K562 (cell line): ENCODE data around the gene ATXN1. TPM values are rescaled to one million over a fixed set of nuclear protein-coding genes. Genes with fewer than 3 reads are reported as not detected.

Experiments used
- ATAC-seq: fragments of 200-7000 bp; cut with Tn5 transposase; 3 replicates; pipeline ENCODE4 v1.9.1; 2020; ENCODE audit warnings: moderate library complexity
- BruUV-seq: library from RNA; stranded (reverse); fragments of 400-500 nt; replicated peaks from 2 replicates; lab custom pipeline; 2021; lab: Mats Ljungman, UMichigan
- CTCF ChIA-PET: fragments of 300-600 bp; formaldehyde crosslinking; extraction: SDS; loops from one replicate; lab custom pipeline; 2021; ENCODE audit warnings: low intra/inter-chr PET ratio; lab: Yijun Ruan, JAX
- POLR2A ChIA-PET: fragments of 300-600, 350-650 bp; sonication (Branson Sonifier 250); formaldehyde crosslinking; extraction: SDS; loops from one replicate; lab custom pipeline; 2021; ENCODE audit warnings: antibody characterized with exemption, inconsistent platforms; lab: Yijun Ruan, JAX
- DNase-seq, 4 experiments: peaks; one replicate each; pipeline versions ENCODE4 v3.0.0 to v3.0.0-alpha.2; 2011 to 2018; ENCODE audit warnings: low spot score in 3 of 4, mixed read lengths in 3 of 4; ENCODE audit errors: extremely low read depth in 1 of 4
- FAIRE-seq: peaks from 2 replicates; lab custom pipeline; 2011; peaks lifted over from hg19 to GRCh38; lab: Jason Lieb, UNC
- H2AFZ ChIP-seq: 2 replicates; pipeline ENCODE4 v1.6.0; 2011; ENCODE audit warnings: low read depth, low read length, control low read depth, inconsistent platforms
- H3K27ac ChIP-seq: fragments of 200-600 bp; 3 replicates; pipeline ENCODE4 v1.8.0; 2011; ENCODE audit warnings: low read depth, mild to moderate bottlenecking, control low read depth, inconsistent platforms, low read length, moderate library complexity, mixed read lengths; ENCODE audit errors: extremely low read depth
- H3K27me3 ChIP-seq, 2 experiments: fragments of 300-600 bp in 1 of 2; 2 replicates in 1 of 2; 3 replicates in 1 of 2; pipeline versions ENCODE4 v1.6.0 to v1.8.0; 2011; ENCODE audit warnings: inconsistent platforms in 2 of 2, low read length in 2 of 2, mild to moderate bottlenecking in 1 of 2, mixed read lengths in 1 of 2, moderate library complexity in 1 of 2; ENCODE audit not compliant: control insufficient read depth in 2 of 2, insufficient read depth in 2 of 2
- H3K36me3 ChIP-seq: fragments of 300-600 bp; 3 replicates; pipeline ENCODE4 v1.8.0; 2011; ENCODE audit warnings: mild to moderate bottlenecking, low read length, inconsistent platforms; ENCODE audit not compliant: control insufficient read depth, insufficient read depth
- H3K4me1 ChIP-seq, 2 experiments: fragments of 200-600 bp in 1 of 2; replicated peaks in 1 of 2; 2 replicates in 1 of 2; 3 replicates in 1 of 2; pipeline versions ENCODE4 v1.5.1 to v1.8.0; 2011; ENCODE audit warnings: inconsistent platforms in 2 of 2, low read length in 2 of 2, mild to moderate bottlenecking in 1 of 2, mixed read lengths in 1 of 2, moderate library complexity in 1 of 2; ENCODE audit not compliant: control insufficient read depth in 2 of 2, insufficient read depth in 2 of 2
- H3K4me2 ChIP-seq: 2 replicates; pipeline ENCODE4 v1.6.1; 2011; ENCODE audit warnings: low read length, control low read depth, inconsistent platforms, mixed read lengths; ENCODE audit not compliant: insufficient read depth
- H3K4me3 ChIP-seq: fragments of 200-600 bp; sonication (generic), shearing (Covaris generic); 2 replicates; pipeline ENCODE4 v1.5.1; 2016; ENCODE audit warnings: control low read depth, inconsistent platforms
- H3K79me2 ChIP-seq: fragments of 200-600 bp; 3 replicates; pipeline ENCODE4 v1.8.0; 2011; ENCODE audit warnings: low read length, inconsistent platforms; ENCODE audit not compliant: control insufficient read depth, insufficient read depth
- H3K9ac ChIP-seq, 2 experiments: 2 replicates each; pipeline versions ENCODE4 v1.6.0 to v1.6.1; 2011; ENCODE audit warnings: low read depth in 2 of 2, low read length in 2 of 2, control low read depth in 1 of 2, inconsistent platforms in 1 of 2, mild to moderate bottlenecking in 1 of 2, mixed read lengths in 1 of 2; ENCODE audit not compliant: insufficient read depth in 1 of 2
- H3K9me1 ChIP-seq: one replicate; pipeline ENCODE4 v1.6.0; 2011; ENCODE audit warnings: inconsistent platforms, mild to moderate bottlenecking, low read length, moderate library complexity; ENCODE audit not compliant: control insufficient read depth, insufficient read depth
- H3K9me3 ChIP-seq: replicated peaks from 2 replicates; pipeline ENCODE4 v1.5.1; 2011; ENCODE audit warnings: low read depth, low read length, inconsistent platforms; ENCODE audit not compliant: control insufficient read depth, insufficient read depth
- H4K20me1 ChIP-seq: replicated peaks from 2 replicates; pipeline ENCODE4 v1.6.1; 2011; ENCODE audit warnings: low read length, inconsistent platforms, mixed read lengths; ENCODE audit not compliant: control insufficient read depth, insufficient read depth
- DMBX1 ChIP-seq: fragments of 250-450 bp; sonication (Bioruptor Pico); IDR thresholded peaks from 2 replicates; pipeline ENCODE4 v1.8.0; 2022; ENCODE audit warnings: inconsistent platforms, mild to moderate bottlenecking, moderate library complexity, borderline replicate concordance
- ESRRA ChIP-seq: fragments of 450-650 bp; IDR thresholded peaks from 2 replicates; pipeline ENCODE4 v1.6.1; 2014; ENCODE audit warnings: low read depth, mild to moderate bottlenecking, moderate library complexity, borderline replicate concordance
- GTF2F1 ChIP-seq: IDR thresholded peaks from 2 replicates; pipeline ENCODE4 v1.6.1; 2011; ENCODE audit warnings: low read depth, low read length, improper control_type of control experiment
- ZNF212 ChIP-seq: fragments of 450-650 bp; formaldehyde crosslinking; IDR thresholded peaks from 2 replicates; pipeline ENCODE4 v1.4.0; 2020; ENCODE audit warnings: mild to moderate bottlenecking
- WGBS: fragments of 100-300 bp; shearing (Covaris generic); methylation state at CpG from one replicate; pipeline ENCODE4 v1.1.6; 2016; ENCODE audit warnings: low coverage, mixed read lengths; ENCODE audit not compliant: insufficient coverage; ENCODE audit errors: missing lambda C conversion rate; 5-methylcytosine and 5-hydroxymethylcytosine counted together
- in situ Hi-C: fragments of 300-500 bp; cut with MboI; formaldehyde crosslinking; loops from 4 replicates; pipeline ENCODE4 v1.15.0; 2018; ENCODE audit warnings: inconsistent platforms, mixed read lengths
- intact Hi-C: fragments of 100-400 bp; cut with micrococcal nuclease; formaldehyde crosslinking; loops from 2 replicates; pipeline ENCODE4 v1.14.2; 2022
- polyA plus RNA-seq, 8 experiments: library from polyadenylated mRNA; depleted of rRNA in 4 of 8; stranded (reverse) in 5 of 8; unstranded in 3 of 8; fragments of >200 nt; fragmentation: Nextera tagmentation in 2 of 8; fragmentation: Illumina TruSeq in 1 of 8; extraction: Ambion mirVana in 2 of 8; extraction: Trizol in 1 of 8; gene quantifications; 2 replicates each; pipeline versions ENCODE4 v1.2.1 to v1.2.3, GENCODE V29; 2011 to 2014; ENCODE audit warnings: inconsistent platforms in 1 of 8, missing spikeins in 1 of 8
- total RNA-seq, 7 experiments: library from RNA; depleted of rRNA in 6 of 7; stranded (reverse); fragments of >200 nt in 6 of 7; fragmentation: Illumina TruSeq in 2 of 7; extraction: Trizol in 2 of 7; gene quantifications; 2 replicates each; pipeline versions ENCODE4 v1.2.1 to v1.2.3, GENCODE V29; 2011 to 2021; ENCODE audit warnings: low replicate concordance in 1 of 7
- TF ChIP-seq, protein P1 (sequence below), 2 experiments: IDR thresholded peaks; 2 replicates each; pipeline ENCODE4 v1.6.1; 2012; ENCODE audit warnings: improper control_type of control experiment in 2 of 2, low read depth in 2 of 2, low read length in 2 of 2, borderline replicate concordance in 1 of 2
- TF ChIP-seq, protein P2 (sequence below): sonication (generic); formaldehyde crosslinking; IDR thresholded peaks from 2 replicates; pipeline ENCODE4 v1.5.0; 2020; ENCODE audit warnings: missing genetic modification reagents

ATXN1 gene
- total and polyA plus RNA-seq, 9 of the 15 experiments (the other 6 are each of a cell fraction or from before 2014, with no cell fraction given): under 0.01 to 1.2 (median 0.58) TPM

DNA sequence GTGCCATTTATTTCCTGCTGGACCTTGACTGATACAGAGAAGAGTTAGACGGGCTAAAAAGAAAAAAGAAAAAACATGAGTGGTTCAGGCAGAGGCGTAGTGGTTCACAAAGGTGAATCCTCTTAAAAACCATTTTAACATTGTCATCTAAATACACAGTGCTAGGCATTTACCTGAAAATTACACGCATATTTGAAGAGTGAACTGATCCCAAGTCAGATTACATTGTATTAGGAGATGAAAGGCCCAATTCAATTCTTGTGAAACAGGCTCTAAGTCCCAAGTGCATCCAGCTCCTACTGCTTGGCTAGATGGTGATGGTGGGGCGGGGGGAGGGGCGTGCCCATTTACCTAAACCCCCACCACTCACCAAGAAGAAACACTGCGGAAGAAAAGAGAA is 46.7 kb upstream of the ATXN1 start (continued):
- TF ChIP-seq, protein P1, sequence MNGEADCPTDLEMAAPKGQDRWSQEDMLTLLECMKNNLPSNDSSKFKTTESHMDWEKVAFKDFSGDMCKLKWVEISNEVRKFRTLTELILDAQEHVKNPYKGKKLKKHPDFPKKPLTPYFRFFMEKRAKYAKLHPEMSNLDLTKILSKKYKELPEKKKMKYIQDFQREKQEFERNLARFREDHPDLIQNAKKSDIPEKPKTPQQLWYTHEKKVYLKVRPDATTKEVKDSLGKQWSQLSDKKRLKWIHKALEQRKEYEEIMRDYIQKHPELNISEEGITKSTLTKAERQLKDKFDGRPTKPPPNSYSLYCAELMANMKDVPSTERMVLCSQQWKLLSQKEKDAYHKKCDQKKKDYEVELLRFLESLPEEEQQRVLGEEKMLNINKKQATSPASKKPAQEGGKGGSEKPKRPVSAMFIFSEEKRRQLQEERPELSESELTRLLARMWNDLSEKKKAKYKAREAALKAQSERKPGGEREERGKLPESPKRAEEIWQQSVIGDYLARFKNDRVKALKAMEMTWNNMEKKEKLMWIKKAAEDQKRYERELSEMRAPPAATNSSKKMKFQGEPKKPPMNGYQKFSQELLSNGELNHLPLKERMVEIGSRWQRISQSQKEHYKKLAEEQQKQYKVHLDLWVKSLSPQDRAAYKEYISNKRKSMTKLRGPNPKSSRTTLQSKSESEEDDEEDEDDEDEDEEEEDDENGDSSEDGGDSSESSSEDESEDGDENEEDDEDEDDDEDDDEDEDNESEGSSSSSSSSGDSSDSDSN (IDR thresholded peaks at IDR 0.05; ENCODE audit: borderline replicate concordance in 1 of 2, low read depth in 2 of 2, low read length in 2 of 2): no peak
- TF ChIP-seq GTF2F1 (no peak), ESRRA (no peak), ZNF212 (no peak)
- TF ChIP-seq, protein P2, sequence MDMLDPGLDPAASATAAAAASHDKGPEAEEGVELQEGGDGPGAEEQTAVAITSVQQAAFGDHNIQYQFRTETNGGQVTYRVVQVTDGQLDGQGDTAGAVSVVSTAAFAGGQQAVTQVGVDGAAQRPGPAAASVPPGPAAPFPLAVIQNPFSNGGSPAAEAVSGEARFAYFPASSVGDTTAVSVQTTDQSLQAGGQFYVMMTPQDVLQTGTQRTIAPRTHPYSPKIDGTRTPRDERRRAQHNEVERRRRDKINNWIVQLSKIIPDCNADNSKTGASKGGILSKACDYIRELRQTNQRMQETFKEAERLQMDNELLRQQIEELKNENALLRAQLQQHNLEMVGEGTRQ (CRISPR knock-in tag): no peak

DNA sequence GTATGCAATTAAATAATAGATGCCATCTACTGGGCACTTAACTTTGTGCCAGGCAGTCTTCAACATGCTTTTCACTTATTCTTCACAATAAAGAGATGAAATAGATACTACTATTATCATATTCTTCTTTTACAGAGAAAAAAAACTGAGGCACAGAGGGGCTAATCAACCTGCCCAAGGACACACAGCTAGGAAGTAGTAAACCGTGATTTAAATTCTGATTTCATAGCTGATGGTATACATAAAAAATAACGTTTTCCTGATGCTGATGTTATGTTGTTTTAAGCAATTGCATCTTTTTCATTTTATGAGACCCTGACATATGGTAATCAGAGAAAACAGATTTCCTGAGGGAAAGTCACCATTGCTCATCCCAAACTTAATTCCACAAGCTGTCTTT is 45.1 kb upstream of the ATXN1 start:
- BruUV-seq: no TSS peak
- no peak overlapping the region for H3K4me2 ChIP-seq
- no peak overlapping the region for H3K4me3 ChIP-seq
- peaks cover 10 to 11% of the 10 kb centered on the region in 2 experiments for H3K27me3 ChIP-seq
- DNase-seq: no peak
- no peak overlapping the region for H3K9ac ChIP-seq
- ChIA-PET CTCF (no interaction called here), POLR2A (no interaction called here)
- no peak overlapping the region for H3K27ac ChIP-seq
- no peak for ATAC-seq
- no peaks in the 10 kb centered on the region for H4K20me1 ChIP-seq
- H2AFZ ChIP-seq: no peak overlapping the region
- no peaks in the 10 kb centered on the region for H3K79me2 ChIP-seq
- H3K4me1 ChIP-seq: no peaks in the 10 kb centered on the region
- H3K9me1 ChIP-seq: no peaks in the 10 kb centered on the region
- in situ Hi-C loops (no loop called here), intact Hi-C loops (no loop called here)
- no peaks in the 10 kb centered on the region for H3K36me3 ChIP-seq
- H3K9me3 ChIP-seq: no peaks in the 10 kb centered on the region
- WGBS: 0% methylated on average over 2 of the region's 2 CpGs
- no peak for FAIRE-seq
- TF ChIP-seq DMBX1 (CRISPR knock-in tag): no peak
